ENCODE data around the gene FADS3.

The FADS3 gene

DNA sequence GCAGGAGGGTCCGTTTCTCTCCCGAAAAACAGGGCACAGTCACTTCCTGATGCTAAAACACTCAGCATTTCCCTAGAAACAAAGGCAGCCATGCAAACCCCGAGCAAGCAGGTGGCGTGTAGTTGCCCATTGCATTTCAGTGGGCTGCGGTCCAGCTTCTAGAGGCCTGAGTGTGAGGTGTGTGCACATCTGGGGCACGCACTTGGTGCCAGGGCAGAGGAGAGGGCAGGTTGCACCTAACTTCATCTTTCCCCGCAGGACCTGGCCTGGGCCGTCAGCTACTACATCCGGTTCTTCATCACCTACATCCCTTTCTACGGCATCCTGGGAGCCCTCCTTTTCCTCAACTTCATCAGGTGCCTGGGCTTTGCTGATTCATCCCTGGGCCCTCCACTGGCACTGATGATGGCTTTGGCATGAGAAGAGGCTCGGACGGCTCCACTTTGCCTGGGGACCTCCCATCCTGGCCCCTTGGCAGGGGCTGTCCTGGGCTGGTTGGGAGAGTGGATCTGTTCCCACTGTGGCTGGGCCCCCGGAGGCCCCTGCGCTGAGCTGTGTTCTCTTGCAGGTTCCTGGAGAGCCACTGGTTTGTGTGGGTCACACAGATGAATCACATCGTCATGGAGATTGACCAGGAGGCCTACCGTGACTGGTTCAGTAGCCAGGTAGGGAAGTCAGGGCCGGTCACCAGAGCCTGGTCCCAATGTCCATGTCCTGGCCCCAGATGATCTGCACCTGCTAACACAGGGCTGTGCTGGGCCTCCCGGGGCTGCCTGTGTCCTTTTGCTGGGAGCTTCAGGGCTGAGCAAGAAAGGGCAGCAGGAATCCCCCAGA lies 28.4 kb downstream of the FADS3 start:
- Mint-ChIP-seq H3K27ac (no peak overlapping the region), H3K4me3 (no peak overlapping the region), H3K36me3 (ENCODE audit: low read depth) (peaks cover 54% of the 10 kb centered on the region), H3K27me3 (ENCODE audit: low read depth) (no peaks in the 10 kb centered on the region), H3K4me1 (no peaks in the 10 kb centered on the region), H3K9me3 (no peaks in the 10 kb centered on the region)
- TF ChIP-seq, protein P1, sequence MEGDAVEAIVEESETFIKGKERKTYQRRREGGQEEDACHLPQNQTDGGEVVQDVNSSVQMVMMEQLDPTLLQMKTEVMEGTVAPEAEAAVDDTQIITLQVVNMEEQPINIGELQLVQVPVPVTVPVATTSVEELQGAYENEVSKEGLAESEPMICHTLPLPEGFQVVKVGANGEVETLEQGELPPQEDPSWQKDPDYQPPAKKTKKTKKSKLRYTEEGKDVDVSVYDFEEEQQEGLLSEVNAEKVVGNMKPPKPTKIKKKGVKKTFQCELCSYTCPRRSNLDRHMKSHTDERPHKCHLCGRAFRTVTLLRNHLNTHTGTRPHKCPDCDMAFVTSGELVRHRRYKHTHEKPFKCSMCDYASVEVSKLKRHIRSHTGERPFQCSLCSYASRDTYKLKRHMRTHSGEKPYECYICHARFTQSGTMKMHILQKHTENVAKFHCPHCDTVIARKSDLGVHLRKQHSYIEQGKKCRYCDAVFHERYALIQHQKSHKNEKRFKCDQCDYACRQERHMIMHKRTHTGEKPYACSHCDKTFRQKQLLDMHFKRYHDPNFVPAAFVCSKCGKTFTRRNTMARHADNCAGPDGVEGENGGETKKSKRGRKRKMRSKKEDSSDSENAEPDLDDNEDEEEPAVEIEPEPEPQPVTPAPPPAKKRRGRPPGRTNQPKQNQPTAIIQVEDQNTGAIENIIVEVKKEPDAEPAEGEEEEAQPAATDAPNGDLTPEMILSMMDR (IDR thresholded peaks at IDR 0.05; ENCODE audit: unreplicated experiment in 3 of 3), result no peak

DNA sequence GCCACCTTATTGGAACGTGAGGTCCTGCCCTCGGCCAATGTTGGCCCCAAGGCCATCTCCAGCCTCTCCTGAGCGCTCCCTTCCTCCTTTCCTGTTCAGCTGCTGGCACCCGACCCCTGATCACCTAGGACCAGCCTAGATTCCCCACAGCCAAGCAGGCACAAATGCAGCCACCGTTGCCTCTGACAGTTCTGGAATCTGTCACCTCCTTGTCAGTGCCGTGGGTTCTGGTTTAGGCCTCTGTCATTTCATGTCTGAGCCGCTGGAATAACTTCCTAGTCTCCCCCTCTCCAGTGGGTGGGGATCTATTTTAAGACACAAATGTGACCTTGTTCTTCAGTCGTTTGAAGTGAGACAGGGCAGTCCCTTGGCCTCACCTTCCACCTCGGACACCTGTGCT lies 29.7 kb downstream of the FADS3 start:
- Mint-ChIP-seq H3K27ac (no peak overlapping the region), H3K4me3 (no peak overlapping the region), H3K27me3 (ENCODE audit: low read depth) (no peaks in the 10 kb centered on the region), H3K36me3 (ENCODE audit: low read depth) (peaks cover 54% of the 10 kb centered on the region), H3K9me3 (no peaks in the 10 kb centered on the region), H3K4me1 (no peaks in the 10 kb centered on the region)
- TF ChIP-seq, protein P1 (IDR thresholded peaks at IDR 0.05; ENCODE audit: unreplicated experiment in 3 of 3), result no peak

DNA sequence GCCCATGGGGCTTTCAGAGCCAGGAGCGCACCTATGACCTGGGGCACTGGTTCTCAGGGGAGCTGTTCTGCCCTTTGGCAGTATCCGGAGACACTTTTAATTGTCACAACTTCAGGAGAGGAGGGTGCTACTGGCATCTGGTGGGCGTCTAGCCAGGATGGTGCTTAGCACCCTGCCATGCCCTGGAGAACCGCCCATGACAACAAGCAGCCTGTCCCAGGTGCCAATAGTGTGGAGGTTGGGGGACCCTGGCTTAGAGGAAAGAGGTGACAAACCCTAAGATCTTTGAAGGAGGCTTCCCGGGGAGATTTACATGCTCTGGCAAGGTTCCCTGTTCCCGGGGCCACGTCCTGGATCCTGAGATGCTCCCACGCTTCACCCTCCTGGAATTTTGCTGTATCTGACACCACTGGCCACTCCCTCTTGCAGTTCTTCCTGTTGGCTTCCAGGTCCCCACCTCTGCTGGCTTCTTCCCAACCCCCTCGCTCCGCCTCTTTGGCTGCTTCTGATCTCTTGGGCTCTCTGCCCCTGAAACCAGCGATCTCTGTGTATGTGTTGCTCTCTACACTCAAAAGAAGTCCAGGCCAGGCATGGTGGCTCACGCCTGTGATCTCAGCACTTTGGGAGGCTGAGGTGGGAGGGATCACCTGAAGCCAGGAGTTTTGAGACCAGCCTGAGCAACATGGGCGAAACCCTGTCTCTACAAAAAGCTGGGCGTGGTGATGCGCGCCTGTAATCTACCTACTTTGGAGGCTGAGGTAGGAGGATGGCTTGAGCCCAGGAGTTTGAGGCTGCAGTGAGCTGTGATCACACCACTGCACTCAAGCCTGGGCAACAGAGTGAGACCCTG lies 31.1 kb downstream of the FADS3 start:
- no peak overlapping the region for H3K27ac Mint-ChIP-seq
- no peaks in the 10 kb centered on the region for H3K27me3 Mint-ChIP-seq (ENCODE audit: low read depth)
- H3K4me3 Mint-ChIP-seq, result no peak overlapping the region
- H3K4me1 Mint-ChIP-seq, result no peaks in the 10 kb centered on the region
- TF ChIP-seq, protein P1 (IDR thresholded peaks at IDR 0.05; ENCODE audit: unreplicated experiment in 3 of 3), result no peak
- H3K9me3 Mint-ChIP-seq, result no peaks in the 10 kb centered on the region
- H3K36me3 Mint-ChIP-seq (ENCODE audit: low read depth), result peaks cover 54% of the 10 kb centered on the region

DNA sequence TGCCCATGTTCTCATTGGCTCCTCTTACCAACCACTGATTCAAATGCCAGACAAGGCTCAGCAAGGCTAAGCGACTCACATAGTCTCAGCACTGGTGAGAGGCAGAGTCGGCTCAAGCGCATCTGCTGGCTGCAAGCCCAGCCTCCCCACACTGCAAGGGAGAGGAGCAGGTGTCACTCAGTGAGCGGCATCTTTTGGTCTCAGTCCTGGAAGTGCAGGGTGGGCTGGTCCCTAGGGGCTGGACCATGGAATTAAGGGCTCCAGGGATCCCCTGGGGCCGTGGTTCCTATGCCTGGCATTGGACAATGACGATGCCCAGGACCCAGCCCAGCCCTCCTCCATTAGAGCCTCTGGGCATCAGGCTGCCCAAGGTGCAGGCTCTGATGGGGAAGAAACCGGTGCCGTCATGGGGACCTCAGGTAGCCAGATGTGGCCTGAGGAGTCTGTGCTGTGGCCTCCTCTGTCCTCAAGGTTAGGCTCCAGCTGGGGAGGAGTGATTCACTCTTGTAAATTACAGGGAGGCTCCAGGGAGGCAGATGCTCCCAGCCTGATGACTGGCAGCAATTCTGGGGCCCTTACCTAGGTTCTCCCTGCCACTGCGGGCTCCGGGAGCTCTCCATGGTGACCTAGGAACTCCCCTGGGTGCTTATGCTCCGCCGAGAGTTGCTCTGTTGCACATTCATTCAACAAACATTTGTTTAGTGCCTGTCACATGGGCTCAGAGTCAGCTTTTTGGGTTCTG lies 35.2 kb downstream of the FADS3 start:
- Mint-ChIP-seq H3K9me3 (no peaks in the 10 kb centered on the region), H3K4me3 (no peak overlapping the region), H3K4me1 (no peaks in the 10 kb centered on the region), H3K36me3 (ENCODE audit: low read depth) (peaks cover 51% of the 10 kb centered on the region), H3K27ac (no peak overlapping the region), H3K27me3 (ENCODE audit: low read depth) (no peaks in the 10 kb centered on the region)
- TF ChIP-seq, protein P1 (IDR thresholded peaks at IDR 0.05; ENCODE audit: unreplicated experiment in 3 of 3), result no peak

DNA sequence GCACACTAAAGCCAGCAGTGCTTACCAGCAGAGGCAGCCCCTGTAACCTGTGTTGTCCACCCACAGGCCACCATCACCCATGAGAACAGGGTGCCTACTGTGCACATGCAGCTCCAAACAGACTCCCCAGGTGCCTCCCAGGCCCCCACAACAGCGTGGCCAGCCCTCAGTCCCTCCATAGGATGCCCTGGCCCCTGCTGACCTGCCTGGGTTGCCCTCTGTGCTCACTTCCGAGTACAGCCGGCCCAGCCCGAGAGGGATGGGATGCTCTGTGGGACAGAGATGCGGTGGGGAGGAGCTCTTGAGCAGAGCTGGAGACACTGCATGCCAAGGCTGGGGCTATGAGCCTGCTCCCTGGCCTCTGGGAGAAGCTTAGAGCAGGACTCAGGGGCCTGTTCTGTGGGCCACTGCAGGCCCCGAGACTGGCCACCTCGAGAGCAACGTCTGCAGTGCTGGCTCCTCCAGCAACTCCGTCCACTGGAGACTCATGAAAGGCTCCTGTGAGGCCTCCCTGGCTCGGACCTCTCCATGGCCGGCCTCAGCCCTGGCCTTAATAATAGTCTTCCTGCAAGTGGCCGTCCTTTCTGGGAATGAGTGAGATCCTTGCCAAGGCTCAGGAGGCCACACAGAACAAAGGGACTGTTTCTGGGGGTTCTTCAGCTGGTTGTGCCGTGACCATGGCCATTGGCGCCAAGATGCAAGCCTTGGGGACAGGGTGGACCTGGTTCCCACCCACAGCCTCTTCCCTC lies 36.2 kb downstream of the FADS3 start:
- no peak overlapping the region for H3K27ac Mint-ChIP-seq

More for the DNA sequence above, 36.2 kb downstream of the FADS3 start:
- TF ChIP-seq, protein P1 (IDR thresholded peaks at IDR 0.05; ENCODE audit: unreplicated experiment in 3 of 3), result no peak
- Mint-ChIP-seq H3K4me1 (no peaks in the 10 kb centered on the region), H3K27me3 (ENCODE audit: low read depth) (no peaks in the 10 kb centered on the region), H3K4me3 (no peak overlapping the region), H3K36me3 (ENCODE audit: low read depth) (peaks cover 52% of the 10 kb centered on the region), H3K9me3 (no peaks in the 10 kb centered on the region)

Measured in nephron (organoid).